NCI-H1105 treated with DMSO at 0.1 percent for 48 hours (cell line): ENCODE measurements around the gene RAB3A.

Experiments used
- DNase-seq: peaks from one replicate; lab custom pipeline; 2025; lab: John Stamatoyannopoulos, UW

Gene RAB3A, protein sequence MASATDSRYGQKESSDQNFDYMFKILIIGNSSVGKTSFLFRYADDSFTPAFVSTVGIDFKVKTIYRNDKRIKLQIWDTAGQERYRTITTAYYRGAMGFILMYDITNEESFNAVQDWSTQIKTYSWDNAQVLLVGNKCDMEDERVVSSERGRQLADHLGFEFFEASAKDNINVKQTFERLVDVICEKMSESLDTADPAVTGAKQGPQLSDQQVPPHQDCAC

DNA sequence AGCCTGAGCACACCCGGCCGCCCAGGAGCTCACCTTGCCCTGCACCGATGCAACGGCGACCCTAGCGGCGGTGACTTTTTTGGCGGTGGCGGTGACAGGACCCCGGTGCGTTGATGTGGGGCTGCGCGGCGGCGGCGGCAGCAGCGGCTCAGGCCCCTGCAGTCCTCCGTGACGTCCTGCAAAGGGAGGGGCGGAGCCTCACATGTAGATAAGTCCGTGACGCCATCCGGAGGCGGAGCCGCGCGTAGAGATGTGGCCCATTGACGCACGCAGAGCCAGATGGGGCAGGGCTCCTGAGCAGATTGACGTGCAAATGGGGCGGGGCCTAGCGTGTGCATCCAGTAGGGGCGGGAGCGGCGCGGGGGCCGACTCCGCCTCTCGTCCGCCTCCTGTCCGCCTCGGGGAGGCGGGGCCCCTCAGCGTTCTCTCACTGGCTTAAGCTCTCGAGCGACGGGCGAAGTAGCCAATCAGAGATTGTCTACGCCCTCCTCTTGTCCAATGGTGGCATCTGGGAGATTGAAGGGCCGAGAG, at the start of gene RAB3A:
TSS of gene RAB3A (minus strand) at position 180 of the 531 bp plus-strand sequence. CDS start 1,302 bp downstream, outside the sequence.
- peak; percentile 100 for DNase-seq

DNA sequence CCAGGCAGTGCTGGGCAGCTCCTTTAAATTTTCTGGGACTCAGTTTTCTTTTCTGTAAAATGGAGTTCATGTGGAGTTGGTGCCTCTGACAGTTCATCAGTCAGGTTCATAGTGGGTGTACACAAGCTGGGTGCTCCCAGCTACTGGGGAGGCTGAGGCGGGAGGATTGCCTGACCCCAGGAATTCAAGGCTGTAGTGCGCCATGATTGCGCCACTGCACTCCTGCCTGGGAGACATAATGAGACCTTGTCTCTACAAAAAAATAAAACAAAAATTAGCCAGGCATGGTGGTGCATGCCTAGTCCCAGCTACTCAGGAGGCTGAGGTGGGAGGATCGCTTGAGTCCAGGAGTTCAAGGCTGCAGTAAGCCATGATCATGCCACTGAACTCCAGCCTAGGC, 49.3 kb upstream of the RAB3A start:
- DNase-seq: no peak

DNA sequence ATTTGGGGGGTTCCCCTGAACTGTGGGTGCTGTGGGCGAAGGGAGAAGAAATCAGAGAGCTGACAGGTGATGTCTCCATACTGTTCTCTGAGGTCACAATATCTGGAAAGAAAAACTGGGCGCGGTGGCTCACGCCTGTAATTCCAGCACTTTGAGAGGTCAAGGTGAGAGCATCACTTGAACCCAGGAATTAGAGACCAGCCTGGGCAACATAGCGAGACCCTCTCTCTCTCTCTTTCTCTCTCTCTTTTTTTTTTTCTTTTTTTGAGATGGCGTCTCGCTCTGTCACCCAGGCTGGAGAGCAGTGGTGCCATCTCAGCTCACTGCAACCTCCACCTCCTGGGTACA, 48.5 kb upstream of the RAB3A start:
- DNase-seq: no peak

DNA sequence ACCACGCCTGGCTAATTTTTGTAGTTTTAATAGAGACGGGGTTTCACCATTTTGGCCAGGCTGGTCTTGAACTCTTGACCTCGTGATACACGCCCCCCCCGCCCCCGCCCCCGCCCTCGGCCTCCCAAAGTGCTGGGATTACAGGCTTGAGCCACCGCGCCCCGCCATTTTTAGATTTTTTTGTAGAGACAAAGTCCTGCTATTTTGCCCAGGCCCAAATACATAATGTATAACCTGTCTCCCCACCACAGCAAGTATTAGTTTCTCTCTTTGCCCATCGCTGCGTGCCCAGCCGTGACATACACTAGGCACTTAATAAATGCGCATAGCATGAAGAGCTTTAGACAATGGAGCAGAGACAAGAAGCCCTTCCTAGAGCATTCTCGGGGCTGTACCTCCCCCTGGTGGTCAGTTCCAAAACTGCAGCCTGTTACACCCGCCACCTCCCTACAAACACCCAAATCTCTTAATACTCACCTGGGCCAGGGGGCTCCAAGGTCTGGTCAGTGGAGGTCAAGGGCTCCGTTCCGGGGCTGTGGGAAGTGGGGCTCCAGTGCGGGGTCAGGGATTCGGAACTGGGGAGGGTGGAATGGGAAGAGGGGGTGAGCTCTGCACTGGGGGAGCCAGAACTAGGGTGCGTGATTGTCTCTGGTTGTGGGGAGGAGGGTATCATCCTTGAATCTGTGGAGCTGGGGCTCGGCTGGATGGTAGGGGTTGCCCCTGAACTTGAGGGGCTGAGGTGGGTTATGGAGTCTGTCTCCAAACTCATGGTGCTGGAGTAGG, 47.9 kb upstream of the RAB3A start:
- DNase-seq: peak; percentile 60

DNA sequence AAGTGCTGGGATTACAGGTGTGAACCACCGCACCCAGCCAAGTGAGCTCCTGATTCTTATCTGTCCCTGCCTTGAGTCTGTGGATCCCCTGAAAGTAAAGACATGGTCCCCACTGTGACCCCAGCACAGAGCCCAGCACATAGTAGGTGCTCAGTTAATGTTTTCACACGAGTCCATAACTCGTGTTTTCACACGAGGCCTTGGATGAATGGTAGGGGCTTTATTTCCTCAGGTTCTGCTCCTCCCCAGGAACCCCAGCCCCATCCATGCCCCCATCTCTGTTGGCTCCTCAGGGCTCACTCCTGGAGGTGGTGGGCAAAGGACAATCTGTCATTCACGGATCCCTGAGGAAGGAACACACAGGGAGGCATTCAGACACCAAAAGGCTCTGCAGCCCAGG, 46.0 kb upstream of the RAB3A start:
- DNase-seq: no peak

DNA sequence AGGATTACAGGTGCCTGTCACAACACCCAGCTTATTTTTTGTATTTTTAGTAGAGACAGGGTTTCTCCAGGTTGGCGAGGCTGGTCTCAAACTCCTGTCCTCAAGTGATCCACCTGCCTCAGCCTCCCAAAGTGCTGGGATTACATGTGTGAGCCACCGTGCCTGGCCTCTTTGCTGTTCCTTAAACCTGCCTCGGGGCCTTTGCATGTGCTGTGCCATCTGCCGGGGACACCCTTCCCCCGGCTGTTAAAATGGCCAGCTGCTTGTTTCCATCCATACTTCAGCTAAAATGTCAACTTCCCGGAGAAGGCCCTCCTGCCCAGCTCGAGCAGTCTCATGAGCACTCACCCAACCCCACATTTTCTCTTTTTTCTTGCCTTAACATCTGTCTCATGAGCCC, 41.5 kb upstream of the RAB3A start:
- no peak for DNase-seq

DNA sequence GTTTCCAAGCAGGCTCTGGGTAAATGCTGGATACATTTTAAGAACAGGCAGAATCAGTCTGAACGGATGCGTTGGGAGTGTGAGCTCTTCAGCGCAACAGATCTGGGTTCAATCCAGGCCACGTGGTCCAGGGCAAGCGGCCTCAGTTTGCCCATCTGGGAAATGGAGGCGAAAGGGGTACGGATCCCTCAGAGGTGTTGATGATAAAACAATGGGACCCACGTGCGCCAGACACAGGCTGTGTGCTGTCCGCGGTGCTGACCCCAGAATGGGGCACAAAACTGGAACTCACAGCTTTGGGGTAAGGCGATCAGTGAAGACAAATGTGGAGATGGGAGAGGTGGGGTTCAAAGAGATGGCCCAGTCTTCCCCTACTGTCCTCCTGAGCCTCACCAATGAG, 35.5 kb upstream of the RAB3A start:
- DNase-seq: no peak

DNA sequence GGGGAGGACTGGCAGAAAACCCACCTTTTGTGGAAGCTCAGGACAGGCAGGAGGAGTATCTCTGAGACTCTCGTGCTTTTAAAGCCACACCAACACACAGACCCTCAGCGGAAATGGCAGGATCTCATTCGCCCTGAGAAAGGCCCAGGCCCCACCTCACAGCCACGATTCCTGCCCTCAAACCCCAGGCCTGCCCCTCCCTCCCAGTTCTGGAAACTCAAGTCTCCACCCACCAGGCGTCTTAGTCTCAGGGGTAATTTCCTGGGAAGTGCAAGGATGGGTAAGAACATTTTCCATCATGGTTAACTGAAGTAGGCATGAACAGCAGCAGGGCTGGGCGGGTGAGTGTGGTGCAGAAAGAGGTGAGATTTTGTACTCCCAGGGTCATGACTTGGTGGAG, 30.4 kb upstream of the RAB3A start:
- DNase-seq: no peak

DNA sequence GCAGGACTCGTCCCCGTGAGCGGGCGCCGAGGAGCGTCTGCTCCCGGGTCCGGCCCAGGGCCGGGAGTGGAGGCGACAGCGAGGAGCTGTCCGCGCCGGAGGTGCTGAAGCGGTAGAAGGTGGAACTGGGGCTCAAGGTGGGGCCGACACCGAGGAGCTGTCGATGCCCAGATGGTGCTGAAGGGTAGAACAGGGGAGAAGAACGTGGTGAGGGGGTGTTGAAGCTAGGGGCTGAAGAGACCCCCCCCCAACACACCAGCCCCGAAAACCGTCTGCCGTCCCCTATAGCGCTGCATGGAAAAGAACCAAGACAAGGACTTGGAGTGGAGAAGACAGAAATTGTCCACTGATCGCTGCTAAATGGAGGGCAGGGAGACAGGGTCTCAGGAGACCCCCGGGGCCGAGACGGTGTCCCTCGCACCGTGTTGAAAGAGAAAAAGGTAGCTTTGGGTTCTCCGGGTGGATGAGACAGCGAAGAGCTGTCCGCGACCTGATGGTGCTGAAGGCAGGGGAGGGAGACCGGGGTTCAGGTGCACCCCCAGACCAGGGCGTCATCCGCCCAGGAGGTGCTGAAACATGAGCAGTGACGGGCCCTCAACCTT, 29.5 kb upstream of the RAB3A start:
- DNase-seq: peak; percentile 42

DNA sequence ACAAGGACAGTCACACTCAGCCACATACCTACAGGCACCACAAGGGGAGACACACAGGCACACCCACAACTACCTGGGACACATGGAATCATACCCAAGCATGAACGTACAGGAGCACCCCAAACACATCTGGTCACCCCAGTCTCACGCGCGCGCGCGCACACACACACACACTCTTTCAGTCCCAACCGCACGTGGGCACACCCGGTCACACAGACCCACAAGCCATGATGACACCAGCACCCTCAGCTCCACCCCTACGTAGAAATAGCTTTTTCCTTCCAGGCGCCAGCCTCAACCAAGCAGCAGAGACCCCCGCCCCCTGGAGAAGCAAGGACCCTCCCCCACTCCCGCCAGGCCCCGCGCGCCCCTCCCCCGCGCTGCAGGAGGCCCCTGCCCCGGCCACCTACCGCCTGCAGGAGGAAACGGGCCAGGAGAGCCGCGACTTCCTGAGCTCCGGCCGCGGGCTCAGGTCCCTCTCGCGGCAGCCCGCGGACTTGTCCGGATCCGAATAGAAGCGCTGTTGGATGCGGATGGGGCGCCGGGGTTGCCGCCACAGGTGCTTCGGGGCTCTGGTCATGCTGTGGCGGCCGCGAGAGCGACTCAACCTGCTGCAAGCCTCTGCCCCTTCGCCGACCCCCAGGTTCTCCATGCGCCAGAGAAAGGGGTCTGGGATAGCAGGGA, 28.8 kb upstream of the RAB3A start:
- peak; percentile 52 for DNase-seq

DNA sequence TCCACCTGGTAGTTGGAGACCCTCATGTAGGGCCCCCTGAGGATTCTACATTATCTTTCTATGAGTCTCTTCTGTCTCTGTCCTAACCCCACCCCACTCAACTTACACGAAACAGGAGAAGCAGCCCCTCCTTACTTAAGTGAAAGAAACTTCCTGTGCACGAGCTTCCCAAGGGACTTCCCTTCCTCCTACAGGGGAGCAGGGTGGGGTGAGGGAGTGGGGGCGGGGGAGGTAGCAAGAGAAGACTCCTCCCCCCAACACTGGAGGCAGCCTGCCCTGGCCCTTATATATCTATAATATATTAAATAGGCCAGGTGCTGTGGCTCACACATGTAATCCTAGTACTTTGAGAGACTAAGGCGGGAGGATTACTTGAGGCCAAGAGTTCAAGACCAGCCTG, 27.9 kb upstream of the RAB3A start:
- DNase-seq: no peak

DNA sequence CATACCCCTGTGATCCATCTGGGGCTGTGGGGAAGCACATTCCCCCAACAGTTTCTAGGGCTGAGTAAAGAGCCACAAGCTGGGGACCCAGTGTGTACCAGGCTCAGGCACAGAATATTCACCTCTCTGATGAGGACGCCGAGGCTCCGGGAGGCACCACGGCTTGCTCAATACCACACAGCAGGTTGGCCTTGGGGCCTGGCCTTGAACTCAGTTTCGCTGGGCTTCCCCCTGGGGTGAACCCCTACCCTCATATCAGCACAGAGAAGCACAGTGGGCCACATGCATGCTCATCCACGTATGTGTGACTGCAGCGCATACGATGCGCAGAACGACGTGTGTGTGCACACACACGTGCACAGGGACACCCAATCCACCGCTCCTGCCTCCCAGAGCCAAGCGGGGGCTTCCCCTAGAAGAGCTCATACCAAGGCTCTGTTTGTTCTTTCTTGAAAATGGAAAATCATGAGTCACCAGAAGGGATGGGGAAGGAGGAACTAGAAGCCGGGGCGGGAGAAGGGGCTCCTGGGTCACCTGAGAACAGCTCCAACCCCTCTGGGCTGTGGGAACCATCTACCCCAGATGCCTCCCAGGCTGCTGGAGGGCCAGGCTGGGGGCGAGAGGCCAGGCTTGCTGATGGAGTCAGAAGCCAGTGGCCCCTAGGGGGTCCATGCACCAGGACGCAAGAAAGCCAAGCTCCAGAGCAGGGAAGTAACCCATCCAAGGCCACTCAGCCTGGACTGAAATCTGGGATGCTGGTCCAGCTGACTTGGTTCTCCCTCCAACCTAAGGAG, 27.3 kb upstream of the RAB3A start:
- no peak for DNase-seq

DNA sequence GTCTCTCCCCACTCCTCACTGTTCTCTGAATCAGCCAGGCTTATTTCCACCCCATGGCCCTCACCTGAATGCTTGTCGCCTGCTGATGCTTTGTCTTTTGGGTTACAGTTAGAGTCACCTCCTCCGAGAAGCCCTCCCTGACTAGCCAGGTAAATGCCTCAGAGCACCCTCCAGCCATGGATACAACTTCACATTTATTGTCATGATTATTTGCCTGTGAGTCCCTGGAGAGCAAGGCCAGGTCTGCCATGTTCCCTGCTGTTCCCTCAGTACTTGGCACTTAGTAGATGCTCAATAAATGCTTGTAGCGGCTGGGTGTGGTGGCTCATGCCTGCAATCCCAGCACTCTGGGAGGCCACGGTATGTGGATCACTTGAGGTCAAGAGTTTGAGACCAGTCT, 26.1 kb upstream of the RAB3A start:
- DNase-seq: no peak

DNA sequence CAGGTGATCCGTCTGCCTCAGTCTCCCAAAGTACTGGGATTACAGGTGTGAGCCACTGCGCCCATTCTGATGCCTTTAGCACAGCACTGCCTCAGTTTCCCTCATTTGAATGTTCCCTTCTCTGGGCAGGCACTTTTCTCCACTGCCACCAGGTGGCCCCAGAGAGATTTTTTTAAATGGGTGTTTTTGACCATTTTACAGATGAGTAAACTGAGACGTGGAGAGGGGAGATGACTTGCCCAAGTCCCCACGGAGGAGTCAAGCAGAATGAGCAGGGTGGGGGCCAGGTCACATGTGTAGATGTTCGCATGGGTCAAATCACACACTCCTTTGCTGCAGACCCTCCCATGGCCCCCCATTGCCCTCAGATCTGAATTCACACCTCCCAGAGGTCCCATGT, 25.6 kb upstream of the RAB3A start:
- DNase-seq: no peak

DNA sequence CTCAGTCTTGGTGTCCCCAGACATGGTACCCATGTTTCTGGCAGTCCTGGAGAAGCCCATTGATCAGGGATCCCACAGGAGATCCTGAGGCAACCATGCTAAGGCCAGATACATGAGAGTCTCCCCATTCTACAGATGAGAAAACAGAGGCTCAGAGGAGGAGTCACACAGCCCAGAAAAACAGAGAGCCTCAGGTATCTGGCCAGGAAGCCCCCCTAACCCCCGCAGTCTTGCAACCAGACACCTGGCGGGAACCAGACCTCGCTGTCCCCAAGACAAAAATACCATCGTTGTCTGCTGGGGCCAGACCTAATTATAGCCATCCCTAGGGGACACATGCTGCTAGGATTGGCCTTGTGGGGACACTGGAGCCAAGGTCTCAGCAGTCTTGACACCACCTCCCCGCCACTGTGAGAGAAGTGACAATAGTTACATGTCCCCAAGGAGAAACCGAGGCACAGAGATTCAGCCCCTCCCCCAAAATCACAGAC, 24.0 kb upstream of the RAB3A start:
- DNase-seq: no peak

DNA sequence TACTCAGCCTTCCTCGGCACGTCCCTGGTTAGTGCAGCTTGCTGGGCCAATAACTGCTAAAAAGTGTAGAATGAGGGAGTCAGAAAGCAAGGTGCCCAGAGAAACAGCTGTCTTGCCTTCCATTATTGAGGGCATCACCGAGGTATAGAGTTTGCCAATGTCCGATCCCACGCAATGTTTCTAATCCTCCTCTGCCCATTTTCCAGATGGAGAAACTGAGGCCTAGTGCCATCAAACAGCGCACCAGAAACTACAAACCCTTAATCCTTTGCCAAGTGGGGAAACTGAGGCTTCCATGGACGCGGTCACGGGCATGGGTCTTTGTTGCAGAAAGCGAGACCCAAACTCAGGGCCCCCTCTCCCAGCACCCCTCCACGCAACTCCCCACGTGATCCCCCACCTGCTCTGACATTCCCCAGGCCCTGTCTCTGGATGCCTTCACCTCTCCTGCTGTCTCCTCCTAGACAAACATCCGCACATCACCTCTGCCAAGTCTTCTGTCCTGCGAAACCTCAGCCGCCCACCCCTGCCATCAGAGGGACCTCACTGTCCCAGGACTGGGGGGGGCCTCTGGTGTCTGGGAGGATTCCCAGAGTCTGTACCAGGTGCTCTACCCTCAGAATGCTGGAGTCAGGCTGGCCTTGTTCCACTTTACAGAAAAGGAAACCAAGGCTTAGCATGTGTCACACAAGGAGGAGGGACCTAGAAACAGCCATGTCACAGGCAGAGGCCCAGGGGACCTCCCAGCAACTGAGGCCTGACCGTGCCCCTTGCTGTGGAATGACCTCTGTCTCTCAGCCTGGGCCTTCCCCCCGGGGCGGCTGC, 23.3 kb upstream of the RAB3A start:
- no peak for DNase-seq

DNA sequence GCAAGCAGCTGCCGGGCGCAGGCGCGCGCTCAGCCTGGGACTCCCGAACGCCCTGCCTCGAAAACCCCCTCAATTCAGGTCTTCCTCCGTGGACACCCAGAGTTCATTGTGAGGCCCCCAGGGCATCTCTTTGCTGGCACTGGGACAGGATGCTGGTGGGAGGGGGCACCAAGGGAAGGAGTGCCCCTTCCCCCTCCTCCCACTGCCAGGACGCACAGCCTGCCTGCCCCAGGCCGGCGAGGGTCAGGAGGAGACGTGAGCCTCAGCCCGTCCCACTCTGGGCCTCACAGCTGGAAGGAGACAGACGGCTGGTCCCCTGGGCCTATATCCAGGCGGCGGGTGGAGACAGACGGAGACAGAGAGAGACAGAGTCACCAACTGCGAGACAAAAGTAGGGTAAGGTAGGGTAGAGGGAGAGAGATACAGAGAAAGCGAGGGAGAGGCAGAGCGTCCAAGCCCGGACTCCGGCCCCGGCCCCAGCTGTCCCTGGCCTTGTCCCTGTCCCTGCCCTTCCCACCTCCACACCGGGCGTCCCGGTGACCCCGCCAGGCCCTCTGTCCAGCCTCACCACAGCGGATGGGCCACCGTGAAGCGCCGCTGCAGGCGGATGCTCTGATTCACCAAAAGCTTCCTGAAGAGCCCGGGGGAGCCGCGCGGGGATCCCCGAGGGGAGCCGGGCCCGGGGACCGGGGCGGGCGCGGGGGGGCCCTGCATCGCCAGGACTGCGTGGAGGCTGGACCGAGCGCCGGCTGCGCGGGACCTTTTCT, 22.0 kb upstream of the RAB3A start, which contains the start of gene PDE4C:
TSS of gene PDE4C (minus strand) at position 737 of the 767 bp plus-strand sequence. CDS start at position 714, 23 bp downstream.
- DNase-seq: no peak

DNA sequence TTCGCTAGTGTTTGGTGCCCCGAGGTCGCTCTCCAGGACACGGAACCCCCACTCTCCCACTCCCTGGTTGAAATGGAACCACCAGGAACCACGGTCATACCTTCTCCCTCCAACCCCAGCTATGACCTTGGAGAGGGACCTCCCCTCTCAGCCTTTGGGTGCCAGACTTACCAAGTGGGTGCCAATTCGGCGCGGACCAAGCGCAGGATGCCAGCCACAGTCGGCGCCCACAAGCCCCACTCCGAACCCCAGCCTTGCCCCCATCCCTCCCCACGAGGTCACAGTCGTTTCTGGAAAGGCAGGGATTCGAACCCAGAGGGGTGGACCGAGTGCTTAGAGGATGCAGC, 21.5 kb upstream of the RAB3A start:
- DNase-seq: no peak

DNA sequence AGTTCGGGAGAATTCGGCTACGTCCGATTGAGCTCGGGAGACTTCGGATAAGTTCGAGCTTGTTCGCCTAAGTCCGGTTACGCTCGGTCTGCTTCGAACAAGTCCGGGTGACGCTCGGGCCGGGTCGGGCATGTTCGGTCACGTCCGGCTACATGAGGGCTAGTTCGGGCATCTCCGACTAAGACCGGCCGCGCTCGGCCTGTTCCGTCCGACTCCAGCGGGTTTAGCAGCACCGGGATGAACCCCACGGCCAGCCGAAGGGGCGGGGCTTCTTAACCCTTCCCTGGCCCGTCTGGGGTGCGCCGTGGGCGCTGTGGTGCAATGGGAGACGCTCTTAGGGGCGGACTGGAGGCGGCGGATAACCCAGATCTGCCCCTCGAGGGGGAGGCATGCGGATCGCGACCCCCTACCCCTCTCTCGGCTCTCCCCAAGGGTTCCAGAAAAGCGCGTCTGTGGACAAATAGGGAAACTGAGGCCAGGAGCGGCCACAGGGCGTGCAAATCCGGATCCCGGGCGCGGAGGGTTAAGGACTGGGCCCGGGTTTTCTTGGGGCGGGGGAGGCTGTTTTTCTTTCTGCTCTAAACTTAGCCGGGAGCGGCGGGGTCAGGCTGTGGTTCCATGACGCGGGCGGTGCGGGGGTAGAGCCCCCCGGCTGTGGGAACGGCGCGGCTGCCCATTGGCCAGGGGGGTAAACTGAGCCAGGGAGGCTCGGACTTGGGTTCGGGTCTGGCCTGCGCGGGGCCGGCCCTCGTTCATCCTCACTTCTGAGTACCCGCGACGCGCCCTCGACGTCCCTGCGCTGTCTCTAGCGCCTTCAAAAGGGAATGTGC, 20.9 kb upstream of the RAB3A start:
- peak; percentile 97 for DNase-seq
